K562 (cell line): Measurements from ENCODE around the gene AFF3. TPM values are rescaled to one million over a fixed set of nuclear protein-coding genes. Genes with fewer than 3 reads are reported as not detected.

ENCODE experiments used
- ATAC-seq: fragments of 200-7000 bp; cut with Tn5 transposase; 3 replicates; pipeline ENCODE4 v1.9.1; 2020; ENCODE audit warnings: moderate library complexity
- BruUV-seq: library from RNA; stranded (reverse); fragments of 400-500 nt; replicated peaks from 2 replicates; lab custom pipeline; 2021; lab: Mats Ljungman, UMichigan
- CTCF ChIA-PET: fragments of 300-600 bp; formaldehyde crosslinking; extraction: SDS; loops from one replicate; lab custom pipeline; 2021; ENCODE audit warnings: low intra/inter-chr PET ratio; lab: Yijun Ruan, JAX
- POLR2A ChIA-PET: fragments of 300-600, 350-650 bp; sonication (Branson Sonifier 250); formaldehyde crosslinking; extraction: SDS; loops from one replicate; lab custom pipeline; 2021; ENCODE audit warnings: antibody characterized with exemption, inconsistent platforms; lab: Yijun Ruan, JAX
- DNase-seq, 4 experiments: peaks; one replicate each; pipeline versions ENCODE4 v3.0.0 to v3.0.0-alpha.2; 2011 to 2018; ENCODE audit warnings: low spot score in 3 of 4, mixed read lengths in 3 of 4; ENCODE audit errors: extremely low read depth in 1 of 4
- FAIRE-seq: peaks from 2 replicates; lab custom pipeline; 2011; peaks lifted over from hg19 to GRCh38; lab: Jason Lieb, UNC
- H2AFZ ChIP-seq: 2 replicates; pipeline ENCODE4 v1.6.0; 2011; ENCODE audit warnings: low read depth, low read length, control low read depth, inconsistent platforms
- H3K27ac ChIP-seq: fragments of 200-600 bp; 3 replicates; pipeline ENCODE4 v1.8.0; 2011; ENCODE audit warnings: low read depth, mild to moderate bottlenecking, control low read depth, inconsistent platforms, low read length, moderate library complexity, mixed read lengths; ENCODE audit errors: extremely low read depth
- H3K27me3 ChIP-seq, 2 experiments: fragments of 300-600 bp in 1 of 2; 2 replicates in 1 of 2; 3 replicates in 1 of 2; pipeline versions ENCODE4 v1.6.0 to v1.8.0; 2011; ENCODE audit warnings: inconsistent platforms in 2 of 2, low read length in 2 of 2, mild to moderate bottlenecking in 1 of 2, mixed read lengths in 1 of 2, moderate library complexity in 1 of 2; ENCODE audit not compliant: control insufficient read depth in 2 of 2, insufficient read depth in 2 of 2
- H3K36me3 ChIP-seq: fragments of 300-600 bp; 3 replicates; pipeline ENCODE4 v1.8.0; 2011; ENCODE audit warnings: mild to moderate bottlenecking, low read length, inconsistent platforms; ENCODE audit not compliant: control insufficient read depth, insufficient read depth
- H3K4me1 ChIP-seq, 2 experiments: fragments of 200-600 bp in 1 of 2; replicated peaks in 1 of 2; 2 replicates in 1 of 2; 3 replicates in 1 of 2; pipeline versions ENCODE4 v1.5.1 to v1.8.0; 2011; ENCODE audit warnings: inconsistent platforms in 2 of 2, low read length in 2 of 2, mild to moderate bottlenecking in 1 of 2, mixed read lengths in 1 of 2, moderate library complexity in 1 of 2; ENCODE audit not compliant: control insufficient read depth in 2 of 2, insufficient read depth in 2 of 2
- H3K4me2 ChIP-seq: 2 replicates; pipeline ENCODE4 v1.6.1; 2011; ENCODE audit warnings: low read length, control low read depth, inconsistent platforms, mixed read lengths; ENCODE audit not compliant: insufficient read depth
- H3K4me3 ChIP-seq: fragments of 200-600 bp; sonication (generic), shearing (Covaris generic); 2 replicates; pipeline ENCODE4 v1.5.1; 2016; ENCODE audit warnings: control low read depth, inconsistent platforms
- H3K79me2 ChIP-seq: fragments of 200-600 bp; 3 replicates; pipeline ENCODE4 v1.8.0; 2011; ENCODE audit warnings: low read length, inconsistent platforms; ENCODE audit not compliant: control insufficient read depth, insufficient read depth
- H3K9ac ChIP-seq, 2 experiments: 2 replicates each; pipeline versions ENCODE4 v1.6.0 to v1.6.1; 2011; ENCODE audit warnings: low read depth in 2 of 2, low read length in 2 of 2, control low read depth in 1 of 2, inconsistent platforms in 1 of 2, mild to moderate bottlenecking in 1 of 2, mixed read lengths in 1 of 2; ENCODE audit not compliant: insufficient read depth in 1 of 2
- H3K9me1 ChIP-seq: one replicate; pipeline ENCODE4 v1.6.0; 2011; ENCODE audit warnings: inconsistent platforms, mild to moderate bottlenecking, low read length, moderate library complexity; ENCODE audit not compliant: control insufficient read depth, insufficient read depth
- H3K9me3 ChIP-seq: replicated peaks from 2 replicates; pipeline ENCODE4 v1.5.1; 2011; ENCODE audit warnings: low read depth, low read length, inconsistent platforms; ENCODE audit not compliant: control insufficient read depth, insufficient read depth
- H4K20me1 ChIP-seq: replicated peaks from 2 replicates; pipeline ENCODE4 v1.6.1; 2011; ENCODE audit warnings: low read length, inconsistent platforms, mixed read lengths; ENCODE audit not compliant: control insufficient read depth, insufficient read depth
- C11orf30 ChIP-seq: fragments of 450-650 bp; IDR thresholded peaks from 2 replicates; pipeline ENCODE4 v1.6.1; 2016; ENCODE audit warnings: low read depth, mild to moderate bottlenecking
- MAFG ChIP-seq: fragments of 450-650 bp; conservative IDR thresholded peaks from 2 replicates; pipeline ENCODE4 v1.6.1; 2016; ENCODE audit warnings: missing genetic modification characterization, missing compliant biosample characterization
- POLR2A ChIP-seq: fragments of 450-650 bp; conservative IDR thresholded peaks from 2 replicates; pipeline ENCODE4 v1.6.1; 2016
- ZNF239 ChIP-seq: fragments of 250-450 bp; sonication (Bioruptor Pico); IDR thresholded peaks from 2 replicates; pipeline ENCODE4 v1.4.0; 2020; ENCODE audit warnings: mild to moderate bottlenecking
- ZNF316 ChIP-seq: fragments of 450-650 bp; IDR thresholded peaks from 2 replicates; pipeline ENCODE4 v1.6.1; 2016
- WGBS: fragments of 100-300 bp; shearing (Covaris generic); methylation state at CpG from one replicate; pipeline ENCODE4 v1.1.6; 2016; ENCODE audit warnings: low coverage, mixed read lengths; ENCODE audit not compliant: insufficient coverage; ENCODE audit errors: missing lambda C conversion rate; 5-methylcytosine and 5-hydroxymethylcytosine counted together
- in situ Hi-C: fragments of 300-500 bp; cut with MboI; formaldehyde crosslinking; loops from 4 replicates; pipeline ENCODE4 v1.15.0; 2018; ENCODE audit warnings: inconsistent platforms, mixed read lengths
- intact Hi-C: fragments of 100-400 bp; cut with micrococcal nuclease; formaldehyde crosslinking; loops from 2 replicates; pipeline ENCODE4 v1.14.2; 2022
- polyA plus RNA-seq, 8 experiments: library from polyadenylated mRNA; depleted of rRNA in 4 of 8; stranded (reverse) in 5 of 8; unstranded in 3 of 8; fragments of >200 nt; fragmentation: Nextera tagmentation in 2 of 8; fragmentation: Illumina TruSeq in 1 of 8; extraction: Ambion mirVana in 2 of 8; extraction: Trizol in 1 of 8; gene quantifications; 2 replicates each; pipeline versions ENCODE4 v1.2.1 to v1.2.3, GENCODE V29; 2011 to 2014; ENCODE audit warnings: inconsistent platforms in 1 of 8, missing spikeins in 1 of 8
- total RNA-seq, 7 experiments: library from RNA; depleted of rRNA in 6 of 7; stranded (reverse); fragments of >200 nt in 6 of 7; fragmentation: Illumina TruSeq in 2 of 7; extraction: Trizol in 2 of 7; gene quantifications; 2 replicates each; pipeline versions ENCODE4 v1.2.1 to v1.2.3, GENCODE V29; 2011 to 2021; ENCODE audit warnings: low replicate concordance in 1 of 7
- TF ChIP-seq, protein P1 (sequence below): fragments of 450-650 bp; formaldehyde crosslinking; IDR thresholded peaks from 2 replicates; pipeline ENCODE4 v1.4.0; 2020; ENCODE audit warnings: mild to moderate bottlenecking, moderate library complexity

AFF3 gene
- total and polyA plus RNA-seq, 9 of the 15 experiments (the other 6 are each of a cell fraction or from before 2014, with no cell fraction given): 0.02 to 0.11 TPM; not detected in 7

DNA sequence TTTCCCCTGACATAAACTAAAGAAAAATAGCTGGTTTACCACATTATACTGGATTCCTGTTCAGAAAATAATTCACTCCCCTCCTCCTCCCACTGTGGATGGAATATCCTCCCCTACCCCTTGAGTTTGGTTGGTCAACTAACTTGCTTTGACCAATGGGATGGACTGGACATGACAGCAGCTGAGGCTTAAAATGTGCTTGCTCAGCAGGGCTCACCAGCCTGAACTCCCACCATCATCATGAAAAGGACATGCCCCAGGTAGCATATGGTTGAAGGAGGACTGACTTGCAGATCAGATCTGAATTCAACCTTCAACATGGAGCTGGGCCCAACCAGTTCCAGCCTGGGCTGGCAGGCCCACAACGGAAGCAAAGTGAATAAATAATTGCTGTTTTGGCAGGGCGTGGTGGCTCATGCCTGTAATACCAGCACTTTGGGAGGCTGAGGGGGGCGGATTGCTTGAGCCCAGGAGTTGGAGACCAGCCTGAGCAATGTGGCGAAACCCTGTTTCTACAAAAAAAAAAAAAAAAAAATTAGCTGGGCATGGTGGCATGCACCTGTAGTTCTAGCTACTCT is 284.4 kb downstream of the AFF3 start:
- ATAC-seq (no peak), FAIRE-seq (no peak), DNase-seq (no peak)
- Histone ChIP-seq H4K20me1 (no peaks in the 10 kb centered on the region; the same call in 1 of the 2 replicates), H3K27me3 (0 out of 5 replicates have a peak, but pooled peaks cover 0 to 4% of the 10 kb centered on the region in 2 experiments), H3K4me3 (no peak overlapping the region), H3K27ac (no peak overlapping the region), H3K36me3 (no peaks in the 10 kb centered on the region), H3K9me1 (no peaks in the 10 kb centered on the region), H3K9ac (no peak overlapping the region), H3K4me2 (no peak overlapping the region), H3K9me3 (no peaks in the 10 kb centered on the region), H3K79me2 (no peaks in the 10 kb centered on the region), H3K4me1 (no peaks in the 10 kb centered on the region), H2AFZ (no peak overlapping the region)
- ChIA-PET POLR2A (no interaction called here), CTCF (no interaction called here)
- intact Hi-C loops (no loop called here), in situ Hi-C loops (no loop called here)
- TF ChIP-seq POLR2A (no peak), C11orf30 (peak; percentile 35; the same call in 1 of the 2 replicates), MAFG (tag) (peak; percentile 33; the same call in 1 of the 2 replicates), ZNF239 (CRISPR knock-in tag) (no peak), ZNF316 (peak; percentile 61)
- TF ChIP-seq, protein P1, sequence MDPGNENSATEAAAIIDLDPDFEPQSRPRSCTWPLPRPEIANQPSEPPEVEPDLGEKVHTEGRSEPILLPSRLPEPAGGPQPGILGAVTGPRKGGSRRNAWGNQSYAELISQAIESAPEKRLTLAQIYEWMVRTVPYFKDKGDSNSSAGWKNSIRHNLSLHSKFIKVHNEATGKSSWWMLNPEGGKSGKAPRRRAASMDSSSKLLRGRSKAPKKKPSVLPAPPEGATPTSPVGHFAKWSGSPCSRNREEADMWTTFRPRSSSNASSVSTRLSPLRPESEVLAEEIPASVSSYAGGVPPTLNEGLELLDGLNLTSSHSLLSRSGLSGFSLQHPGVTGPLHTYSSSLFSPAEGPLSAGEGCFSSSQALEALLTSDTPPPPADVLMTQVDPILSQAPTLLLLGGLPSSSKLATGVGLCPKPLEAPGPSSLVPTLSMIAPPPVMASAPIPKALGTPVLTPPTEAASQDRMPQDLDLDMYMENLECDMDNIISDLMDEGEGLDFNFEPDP: no peak
- WGBS: 0% methylated on average over 4 of the region's 4 CpGs
- BruUV-seq: no TSS peak
